ENCODE results near the gene POC1B. TPM values are rescaled to one million over a fixed set of nuclear protein-coding genes. Genes with fewer than 3 reads are reported as not detected.

Gene POC1B
- total and polyA plus RNA-seq, 4 donors: 5.0 to 28.2 (median 7.6) TPM

GRCh38 chr12:89501793-89502192 lies 24.1 kb downstream of the POC1B start:
- Histone ChIP-seq H3K36me3 (ENCODE audit: control insufficient read depth in 4 of 4, insufficient read depth in 3 of 4, low read depth in 1 of 4, low read length in 3 of 4) (peaks cover 0 to 6% (median 1%) of the 10 kb centered on the region in 4 donors), H3K4me3 (ENCODE audit: low read depth in 1 of 3, low read length in 3 of 3) (no peak overlapping the region), H3K27ac (ENCODE audit: low read depth in 1 of 2, low read length in 2 of 2) (no peak overlapping the region), H3K27me3 (ENCODE audit: control insufficient read depth in 4 of 4, insufficient read depth in 4 of 4, low read length in 3 of 4) (no peaks in the 10 kb centered on the region), H3K9ac (ENCODE audit: low read depth in 1 of 2, low read length in 2 of 2) (no peak overlapping the region), H3K4me1 (ENCODE audit: control insufficient read depth in 4 of 4, insufficient read depth in 4 of 4, low read length in 3 of 4) (no peaks in the 10 kb centered on the region), H3K9me3 (ENCODE audit: control insufficient read depth in 4 of 4, low read length in 3 of 4) (no peaks in the 10 kb centered on the region)
- TF ChIP-seq SP1 (IDR thresholded peaks at IDR 0.05) (no peak), REST (IDR thresholded peaks at IDR 0.05) (no peak), FOXA2 (IDR thresholded peaks at IDR 0.05) (no peak), GABPA (IDR thresholded peaks at IDR 0.05 in 1 of 2, conservative IDR thresholded peaks at IDR 0.05 in 1 of 2) (no peak), TAF1 (conservative IDR thresholded peaks at IDR 0.05) (no peak), RXRA (IDR thresholded peaks at IDR 0.05) (no peak), YY1 (IDR thresholded peaks at IDR 0.05) (no peak), EGR1 (IDR thresholded peaks at IDR 0.05; ENCODE audit: low read depth in 2 of 2) (no peak), JUND (IDR thresholded peaks at IDR 0.05) (no peak), RAD21 (IDR thresholded peaks at IDR 0.05) (no peak), HNF4A (conservative IDR thresholded peaks at IDR 0.05) (no peak), HNF4G (IDR thresholded peaks at IDR 0.05) (no peak), NR2F2 (IDR thresholded peaks at IDR 0.05) (no peak), FOXA1 (IDR thresholded peaks at IDR 0.05) (no peak)
- TF ChIP-seq, protein P1, sequence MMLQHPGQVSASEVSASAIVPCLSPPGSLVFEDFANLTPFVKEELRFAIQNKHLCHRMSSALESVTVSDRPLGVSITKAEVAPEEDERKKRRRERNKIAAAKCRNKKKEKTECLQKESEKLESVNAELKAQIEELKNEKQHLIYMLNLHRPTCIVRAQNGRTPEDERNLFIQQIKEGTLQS (IDR thresholded peaks at IDR 0.05): no peak
- TF ChIP-seq, protein P2, sequence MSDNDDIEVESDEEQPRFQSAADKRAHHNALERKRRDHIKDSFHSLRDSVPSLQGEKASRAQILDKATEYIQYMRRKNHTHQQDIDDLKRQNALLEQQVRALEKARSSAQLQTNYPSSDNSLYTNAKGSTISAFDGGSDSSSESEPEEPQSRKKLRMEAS (IDR thresholded peaks at IDR 0.05): no peak
- TF ChIP-seq, protein P3, sequence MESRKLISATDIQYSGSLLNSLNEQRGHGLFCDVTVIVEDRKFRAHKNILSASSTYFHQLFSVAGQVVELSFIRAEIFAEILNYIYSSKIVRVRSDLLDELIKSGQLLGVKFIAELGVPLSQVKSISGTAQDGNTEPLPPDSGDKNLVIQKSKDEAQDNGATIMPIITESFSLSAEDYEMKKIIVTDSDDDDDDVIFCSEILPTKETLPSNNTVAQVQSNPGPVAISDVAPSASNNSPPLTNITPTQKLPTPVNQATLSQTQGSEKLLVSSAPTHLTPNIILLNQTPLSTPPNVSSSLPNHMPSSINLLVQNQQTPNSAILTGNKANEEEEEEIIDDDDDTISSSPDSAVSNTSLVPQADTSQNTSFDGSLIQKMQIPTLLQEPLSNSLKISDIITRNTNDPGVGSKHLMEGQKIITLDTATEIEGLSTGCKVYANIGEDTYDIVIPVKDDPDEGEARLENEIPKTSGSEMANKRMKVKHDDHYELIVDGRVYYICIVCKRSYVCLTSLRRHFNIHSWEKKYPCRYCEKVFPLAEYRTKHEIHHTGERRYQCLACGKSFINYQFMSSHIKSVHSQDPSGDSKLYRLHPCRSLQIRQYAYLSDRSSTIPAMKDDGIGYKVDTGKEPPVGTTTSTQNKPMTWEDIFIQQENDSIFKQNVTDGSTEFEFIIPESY (IDR thresholded peaks at IDR 0.05): no peak
- DNase-seq (ENCODE audit: low spot score): no peak

DNA sequence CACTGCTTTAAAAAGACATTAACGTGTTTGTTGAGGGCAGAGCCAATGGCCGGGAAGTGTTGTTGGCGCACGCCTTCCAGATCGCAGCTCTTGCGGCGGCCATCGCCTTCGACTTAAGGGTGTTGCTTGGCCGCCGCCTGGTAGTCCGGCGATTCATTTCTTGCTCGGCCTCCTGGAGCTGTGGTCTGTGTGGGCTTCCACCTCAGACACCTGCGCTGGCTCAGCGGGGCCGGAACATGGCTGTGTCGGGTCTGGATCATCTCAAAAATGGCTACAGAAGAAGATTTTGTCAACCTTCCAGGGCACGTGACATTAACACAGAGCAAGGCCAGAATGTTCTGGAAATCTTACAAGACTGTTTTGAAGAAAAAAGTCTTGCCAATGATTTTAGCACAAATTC lies 26.0 kb downstream of the POC1B start:
- DNase-seq (ENCODE audit: low spot score): no peak
- H3K27me3 ChIP-seq (ENCODE audit: control insufficient read depth in 4 of 4, insufficient read depth in 4 of 4, low read length in 3 of 4): no peaks in the 10 kb centered on the region
- H3K4me1 ChIP-seq (ENCODE audit: control insufficient read depth in 4 of 4, insufficient read depth in 4 of 4, low read length in 3 of 4): no peaks in the 10 kb centered on the region
- peaks cover 0 to 6% (median 1%) of the 10 kb centered on the region in 4 donors for H3K36me3 ChIP-seq (ENCODE audit: control insufficient read depth in 4 of 4, insufficient read depth in 3 of 4, low read depth in 1 of 4, low read length in 3 of 4)
- H3K9me3 ChIP-seq (ENCODE audit: control insufficient read depth in 4 of 4, low read length in 3 of 4): no peaks in the 10 kb centered on the region
- WGBS: 99% methylated on average over 19 of the region's 19 CpGs
- no peak overlapping the region for H3K27ac ChIP-seq (ENCODE audit: low read depth in 1 of 2, low read length in 2 of 2)
- H3K9ac ChIP-seq (ENCODE audit: low read depth in 1 of 2, low read length in 2 of 2): no peak overlapping the region
- H3K4me3 ChIP-seq (ENCODE audit: low read depth in 1 of 3, low read length in 3 of 3): no peak overlapping the region
- TF ChIP-seq JUND (IDR thresholded peaks at IDR 0.05): no peak
- TF ChIP-seq RAD21 (IDR thresholded peaks at IDR 0.05): no peak
- no peak for TF ChIP-seq REST (IDR thresholded peaks at IDR 0.05)
- TF ChIP-seq RXRA (IDR thresholded peaks at IDR 0.05): no peak
- TF ChIP-seq FOXA1 (IDR thresholded peaks at IDR 0.05): no peak
- no peak for TF ChIP-seq HNF4G (IDR thresholded peaks at IDR 0.05)
- TF ChIP-seq, protein P4, sequence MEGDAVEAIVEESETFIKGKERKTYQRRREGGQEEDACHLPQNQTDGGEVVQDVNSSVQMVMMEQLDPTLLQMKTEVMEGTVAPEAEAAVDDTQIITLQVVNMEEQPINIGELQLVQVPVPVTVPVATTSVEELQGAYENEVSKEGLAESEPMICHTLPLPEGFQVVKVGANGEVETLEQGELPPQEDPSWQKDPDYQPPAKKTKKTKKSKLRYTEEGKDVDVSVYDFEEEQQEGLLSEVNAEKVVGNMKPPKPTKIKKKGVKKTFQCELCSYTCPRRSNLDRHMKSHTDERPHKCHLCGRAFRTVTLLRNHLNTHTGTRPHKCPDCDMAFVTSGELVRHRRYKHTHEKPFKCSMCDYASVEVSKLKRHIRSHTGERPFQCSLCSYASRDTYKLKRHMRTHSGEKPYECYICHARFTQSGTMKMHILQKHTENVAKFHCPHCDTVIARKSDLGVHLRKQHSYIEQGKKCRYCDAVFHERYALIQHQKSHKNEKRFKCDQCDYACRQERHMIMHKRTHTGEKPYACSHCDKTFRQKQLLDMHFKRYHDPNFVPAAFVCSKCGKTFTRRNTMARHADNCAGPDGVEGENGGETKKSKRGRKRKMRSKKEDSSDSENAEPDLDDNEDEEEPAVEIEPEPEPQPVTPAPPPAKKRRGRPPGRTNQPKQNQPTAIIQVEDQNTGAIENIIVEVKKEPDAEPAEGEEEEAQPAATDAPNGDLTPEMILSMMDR (IDR thresholded peaks at IDR 0.05; ENCODE audit: low read depth, low read length, missing input control): no peak
- TF ChIP-seq, protein P1 (IDR thresholded peaks at IDR 0.05): no peak
- TF ChIP-seq, protein P3 (IDR thresholded peaks at IDR 0.05): no peak
- TF ChIP-seq, protein P2 (IDR thresholded peaks at IDR 0.05): no peak
